MM.1S (cell line): Measurements from ENCODE around the gene RUNX1.

Experiments
- DNase-seq: peaks from one replicate; pipeline ENCODE4 v3.0.0-alpha.2; 2015
- H2AFZ ChIP-seq: fragments of 300-600 bp; sonication (generic); 2 replicates; pipeline ENCODE4 v1.6.0; 2016; ENCODE audit warnings: antibody characterized with exemption, low read length
- H3F3A ChIP-seq: fragments of 300-600 bp; sonication (generic); 2 replicates; pipeline ENCODE4 v1.6.1; 2016; ENCODE audit warnings: mild to moderate bottlenecking, antibody characterized with exemption, low read length, moderate library complexity, mixed read lengths; ENCODE audit not compliant: insufficient read depth
- H3K27ac ChIP-seq: fragments of 300-600 bp; sonication (generic); 2 replicates; pipeline ENCODE4 v1.5.1; 2016; ENCODE audit warnings: mild to moderate bottlenecking, low read length
- H3K27me3 ChIP-seq: fragments of 300-600 bp; sonication (generic); replicated peaks from 2 replicates; pipeline ENCODE4 v1.6.0; 2016; ENCODE audit warnings: low read length; ENCODE audit not compliant: insufficient read depth
- H3K36me3 ChIP-seq: fragments of 300-600 bp; sonication (generic); replicated peaks from 2 replicates; pipeline ENCODE4 v1.6.1; 2016; ENCODE audit warnings: mild to moderate bottlenecking, low read length, mixed read lengths; ENCODE audit not compliant: insufficient read depth
- H3K4me1 ChIP-seq: fragments of 300-600 bp; sonication (generic); 2 replicates; pipeline ENCODE4 v1.6.1; 2016; ENCODE audit warnings: low read length, mixed read lengths
- H3K4me2 ChIP-seq: fragments of 300-600 bp; sonication (generic); 2 replicates; pipeline ENCODE4 v1.6.0; 2016; ENCODE audit warnings: low read depth, low read length
- H3K4me3 ChIP-seq: fragments of 300-600 bp; sonication (generic); 2 replicates; pipeline ENCODE4 v1.5.1; 2016; ENCODE audit warnings: low read length, mixed read lengths
- H3K79me2 ChIP-seq: fragments of 300-600 bp; sonication (generic); 2 replicates; pipeline ENCODE4 v1.6.1; 2016; ENCODE audit warnings: mixed run types, low read length, mixed read lengths
- H3K9ac ChIP-seq: fragments of 300-600 bp; sonication (generic); 2 replicates; pipeline ENCODE4 v1.6.1; 2016; ENCODE audit warnings: low read length, mixed read lengths
- H3K9me2 ChIP-seq: fragments of 300-600 bp; sonication (generic); replicated peaks from 2 replicates; pipeline ENCODE4 v1.6.1; 2016; ENCODE audit warnings: mild to moderate bottlenecking, low read length, mixed read lengths; ENCODE audit not compliant: insufficient read depth
- H3K9me3 ChIP-seq: fragments of 300-600 bp; sonication (generic); replicated peaks from 2 replicates; pipeline ENCODE4 v1.6.1; 2016; ENCODE audit warnings: mild to moderate bottlenecking, low read length, mixed read lengths; ENCODE audit not compliant: insufficient read depth
- H4K20me1 ChIP-seq: fragments of 300-600 bp; sonication (generic); 2 replicates; pipeline ENCODE4 v1.6.1; 2016; ENCODE audit warnings: mild to moderate bottlenecking, low read length, moderate library complexity, mixed read lengths; ENCODE audit not compliant: insufficient read depth
- EZH2 ChIP-seq: fragments of 300-600 bp; sonication (generic); optimal IDR thresholded peaks from 2 replicates; pipeline ENCODE3; 2017; ENCODE audit warnings: low read depth, mild to moderate bottlenecking, antibody characterized with exemption, low read length, mixed read lengths
- EZH2phosphoT487 ChIP-seq: fragments of 300-600 bp; sonication (generic); IDR thresholded peaks from 2 replicates; pipeline ENCODE4 v1.6.1; 2018; ENCODE audit warnings: antibody characterized with exemption, low read length
- TF ChIP-seq, protein P1 (sequence below): fragments of 300-600 bp; sonication (generic); IDR thresholded peaks from 2 replicates; pipeline ENCODE4 v1.5.1; 2016; ENCODE audit warnings: antibody characterized with exemption, low read length, mixed read lengths

Gene RUNX1

GRCh38 chr21:34857122-34857713, 191.9 kb downstream of the RUNX1 start:
- no peak overlapping the region for H3K4me2 ChIP-seq
- no peak overlapping the region for H3K27ac ChIP-seq
- no peaks in the 10 kb centered on the region for H3K27me3 ChIP-seq
- DNase-seq, result no peak
- no peaks in the 10 kb centered on the region for H3K79me2 ChIP-seq
- H3K9me2 ChIP-seq, result no peaks in the 10 kb centered on the region
- H2AFZ ChIP-seq, result no peak overlapping the region
- no peak overlapping the region for H3K4me3 ChIP-seq
- no peaks in the 10 kb centered on the region for H3K9me3 ChIP-seq
- H3K36me3 ChIP-seq, result no peaks in the 10 kb centered on the region; the same call in 1 of the 2 replicates
- no peaks in the 10 kb centered on the region; the same call in 1 of the 2 replicates for H3F3A ChIP-seq
- TF ChIP-seq, protein P1, sequence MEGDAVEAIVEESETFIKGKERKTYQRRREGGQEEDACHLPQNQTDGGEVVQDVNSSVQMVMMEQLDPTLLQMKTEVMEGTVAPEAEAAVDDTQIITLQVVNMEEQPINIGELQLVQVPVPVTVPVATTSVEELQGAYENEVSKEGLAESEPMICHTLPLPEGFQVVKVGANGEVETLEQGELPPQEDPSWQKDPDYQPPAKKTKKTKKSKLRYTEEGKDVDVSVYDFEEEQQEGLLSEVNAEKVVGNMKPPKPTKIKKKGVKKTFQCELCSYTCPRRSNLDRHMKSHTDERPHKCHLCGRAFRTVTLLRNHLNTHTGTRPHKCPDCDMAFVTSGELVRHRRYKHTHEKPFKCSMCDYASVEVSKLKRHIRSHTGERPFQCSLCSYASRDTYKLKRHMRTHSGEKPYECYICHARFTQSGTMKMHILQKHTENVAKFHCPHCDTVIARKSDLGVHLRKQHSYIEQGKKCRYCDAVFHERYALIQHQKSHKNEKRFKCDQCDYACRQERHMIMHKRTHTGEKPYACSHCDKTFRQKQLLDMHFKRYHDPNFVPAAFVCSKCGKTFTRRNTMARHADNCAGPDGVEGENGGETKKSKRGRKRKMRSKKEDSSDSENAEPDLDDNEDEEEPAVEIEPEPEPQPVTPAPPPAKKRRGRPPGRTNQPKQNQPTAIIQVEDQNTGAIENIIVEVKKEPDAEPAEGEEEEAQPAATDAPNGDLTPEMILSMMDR, result no peak
- TF ChIP-seq EZH2 (no peak), EZH2phosphoT487 (no peak)
- no peaks in the 10 kb centered on the region for H3K4me1 ChIP-seq
- no peaks in the 10 kb centered on the region for H4K20me1 ChIP-seq
- H3K9ac ChIP-seq, result no peak overlapping the region

GRCh38 chr21:34852448-34852847, 196.7 kb downstream of the RUNX1 start:
- H4K20me1 ChIP-seq, result no peaks in the 10 kb centered on the region
- no peak overlapping the region for H2AFZ ChIP-seq
- no peak overlapping the region for H3K27ac ChIP-seq
- no peak for TF ChIP-seq EZH2phosphoT487
- TF ChIP-seq, protein P1, result no peak
- no peak for TF ChIP-seq EZH2
- H3K4me3 ChIP-seq, result no peak overlapping the region
- no peaks in the 10 kb centered on the region for H3K9me2 ChIP-seq
- H3K9ac ChIP-seq, result no peak overlapping the region
- no peaks in the 10 kb centered on the region for H3K9me3 ChIP-seq
- no peaks in the 10 kb centered on the region for H3K27me3 ChIP-seq
- no peaks in the 10 kb centered on the region; the same call in 1 of the 2 replicates for H3K36me3 ChIP-seq
- no peaks in the 10 kb centered on the region for H3K4me1 ChIP-seq
- no peak for DNase-seq
- H3K4me2 ChIP-seq, result no peak overlapping the region
- no peaks in the 10 kb centered on the region for H3K79me2 ChIP-seq
- no peaks in the 10 kb centered on the region for H3F3A ChIP-seq

DNA sequence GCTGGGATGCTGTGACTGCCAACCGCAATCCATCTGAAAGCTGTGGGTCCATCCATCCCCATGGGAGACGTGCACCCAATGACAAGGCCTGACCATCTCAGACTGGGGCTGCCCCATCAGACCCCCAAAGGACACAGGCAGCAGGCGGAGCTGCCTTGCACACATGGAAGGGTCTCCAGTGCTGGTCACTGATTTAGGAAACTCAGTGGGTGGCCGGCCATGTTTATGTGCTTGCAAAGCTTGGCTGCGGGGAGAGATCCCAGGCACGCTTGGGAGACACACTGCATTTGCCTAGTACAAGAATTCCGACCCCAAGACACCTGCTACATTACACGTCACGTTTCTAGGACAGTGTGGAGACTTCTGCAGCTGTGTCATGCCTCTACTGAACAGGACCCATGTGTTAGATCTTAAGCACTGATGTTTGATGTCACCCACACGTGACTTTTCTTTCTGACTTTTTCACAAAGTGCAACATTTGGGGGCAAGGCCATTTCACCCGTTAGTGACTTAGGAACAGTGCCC, 198.9 kb downstream of the RUNX1 start:
- H4K20me1 ChIP-seq, result no peaks in the 10 kb centered on the region
- H3K27ac ChIP-seq, result no peak overlapping the region

More for the DNA sequence above, 198.9 kb downstream of the RUNX1 start:
- no peaks in the 10 kb centered on the region for H3K9me2 ChIP-seq
- no peak overlapping the region for H3K4me2 ChIP-seq
- H3K4me3 ChIP-seq, result no peak overlapping the region
- TF ChIP-seq, protein P1, result no peak
- TF ChIP-seq EZH2 (no peak), EZH2phosphoT487 (no peak)
- H3K27me3 ChIP-seq, result no peaks in the 10 kb centered on the region
- no peak overlapping the region for H2AFZ ChIP-seq
- H3K9ac ChIP-seq, result no peak overlapping the region
- H3K79me2 ChIP-seq, result no peaks in the 10 kb centered on the region
- H3K4me1 ChIP-seq, result peaks cover 18% of the 10 kb centered on the region
- H3K36me3 ChIP-seq, result no peaks in the 10 kb centered on the region
- H3K9me3 ChIP-seq, result no peaks in the 10 kb centered on the region
- DNase-seq, result no peak
- H3F3A ChIP-seq, result peaks cover 17% of the 10 kb centered on the region
